HG02759 (cell line): Measurements from ENCODE around the gene RNASE7.
"Not testable (repeated sequence)": the region's sequence is repeated elsewhere in the genome, so short reads cannot be mapped to it uniquely, and the experiment has no call there.

Source experiments
- ATAC-seq: cut with Tn5 transposase; IDR thresholded peaks from one replicate; pipeline ENCODE4 v1.9.1; 2021; ENCODE audit warnings: mild to moderate bottlenecking, moderate library complexity; ENCODE audit not compliant: unreplicated experiment

RNASE7 gene

GRCh38 chr14:21041676-21042433, at the start of gene RNASE7:
RNASE7 (plus strand) TSS chr14:21042362; CDS start chr14:21042993, 631 bp downstream.
- ATAC-seq: no peak

GRCh38 chr14:20996521-20996920, 45.6 kb upstream of the RNASE7 start:
- no peak for ATAC-seq

GRCh38 chr14:20997115-20997514, 45.0 kb upstream of the RNASE7 start:
- no peak for ATAC-seq

- ATAC-seq: no peak
These were observed 44.6 kb upstream of the RNASE7 start for GRCh38 chr14:20997564-20997963.

GRCh38 chr14:20998139-20998538, 44.0 kb upstream of the RNASE7 start:
- no peak for ATAC-seq

GRCh38 chr14:20998674-20999366, 43.3 kb upstream of the RNASE7 start, which contains the start of gene SLC39A2:
SLC39A2 (plus strand) TSS chr14:20999293; CDS start chr14:20999447, 154 bp downstream.
- no peak for ATAC-seq

- ATAC-seq: no peak
These were observed 42.6 kb upstream of the RNASE7 start for GRCh38 chr14:20999591-20999990.

- ATAC-seq: no peak
These were observed 40.9 kb upstream of the RNASE7 start for GRCh38 chr14:21001218-21001617.

GRCh38 chr14:21003788-21004346, 38.3 kb upstream of the RNASE7 start:
- ATAC-seq: no peak

GRCh38 chr14:21009721-21010120, 32.4 kb upstream of the RNASE7 start:
- ATAC-seq: not testable (repeated sequence)

- no peak for ATAC-seq
These were observed 31.0 kb upstream of the RNASE7 start for GRCh38 chr14:21011136-21011535.

GRCh38 chr14:21014761-21015190, 27.4 kb upstream of the RNASE7 start:
- peak; percentile 66 for ATAC-seq

GRCh38 chr14:21015312-21015711, 26.9 kb upstream of the RNASE7 start:
- no peak for ATAC-seq

- no peak for ATAC-seq
These were observed 25.6 kb upstream of the RNASE7 start for GRCh38 chr14:21016413-21017190.

- ATAC-seq: no peak
These were observed 24.5 kb upstream of the RNASE7 start for GRCh38 chr14:21017528-21018245.

- ATAC-seq: no peak
These were observed 23.9 kb upstream of the RNASE7 start for GRCh38 chr14:21018286-21018685.

GRCh38 chr14:21018781-21019180, 23.4 kb upstream of the RNASE7 start:
- ATAC-seq: no peak

- ATAC-seq: no peak
These were observed 22.8 kb upstream of the RNASE7 start for GRCh38 chr14:21019366-21019765.

GRCh38 chr14:21020977-21021545, 21.1 kb upstream of the RNASE7 start:
- ATAC-seq: no peak

GRCh38 chr14:21022686-21023085, 19.5 kb upstream of the RNASE7 start:
- ATAC-seq: no peak
